ENCODE results near the gene CHMP2A.
"Not testable (repeated sequence)": the region's sequence is repeated elsewhere in the genome, so short reads cannot be mapped to it uniquely, and the experiment has no call there.

CHMP2A gene

DNA sequence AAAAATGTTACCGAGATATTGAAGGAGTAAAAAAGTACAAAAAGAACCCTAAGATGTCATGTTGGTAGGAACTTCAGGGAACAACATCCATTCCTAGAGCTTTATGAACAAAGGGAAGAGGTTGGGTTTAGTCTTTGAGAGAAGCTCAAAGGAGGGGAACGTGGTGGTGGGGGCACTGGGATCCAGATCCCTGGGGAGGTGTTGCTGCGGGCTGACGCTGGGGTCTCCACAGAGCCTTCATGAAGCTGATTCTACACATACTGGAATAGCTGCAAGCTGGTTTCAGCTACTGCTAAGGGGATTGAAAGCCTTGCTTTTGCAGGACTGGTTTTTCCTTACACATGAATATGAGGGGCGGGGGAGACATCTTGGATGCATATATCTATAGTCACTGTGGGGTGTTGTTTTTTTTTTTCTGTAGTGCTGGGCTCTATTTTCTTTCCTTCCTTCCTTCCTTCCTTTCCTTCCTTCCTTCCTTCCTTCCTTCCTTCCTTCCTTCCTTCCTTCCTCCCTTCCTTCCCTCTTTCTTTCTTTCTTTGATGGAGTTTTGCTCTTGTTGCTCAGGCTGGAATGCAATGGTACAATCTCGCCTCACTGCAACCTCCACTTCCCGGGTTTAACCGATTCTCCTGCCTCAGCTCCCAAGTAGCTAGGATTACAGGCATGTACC lies 24.7 kb upstream of the CHMP2A start:
- no peaks in the 10 kb centered on the region for H3K27me3 ChIP-seq
- peaks cover 38 to 50% (median 43%) of the 10 kb centered on the region in 10 experiments for H3K4me1 ChIP-seq
- H3K9me3 ChIP-seq (replicated peaks in 1 of 11): no peaks in the 10 kb centered on the region
- no peak overlapping the region for H3K9ac ChIP-seq
- peak overlapping the region in 9 of 11 experiments; percentile 28 to 79 (median 73); a peak in 16 of 22 replicates for H3K4me2 ChIP-seq
- H3K4me3 ChIP-seq: no peak overlapping the region
- TF ChIP-seq Cebpa-rat (IDR thresholded peaks at IDR 0.05): no peak
- peaks cover 28 to 49% (median 36%) of the 10 kb centered on the region in 11 experiments for H3K36me3 ChIP-seq
- H3K27ac ChIP-seq: peak overlapping the region in 3 of 11 experiments; percentile 1 to 43 (median 39); a peak in 3 of 22 replicates
- H4K20me1 ChIP-seq: peaks cover 0 to 47% (median 12%) of the 10 kb centered on the region in 11 experiments; a peak in 13 of 22 replicates

DNA sequence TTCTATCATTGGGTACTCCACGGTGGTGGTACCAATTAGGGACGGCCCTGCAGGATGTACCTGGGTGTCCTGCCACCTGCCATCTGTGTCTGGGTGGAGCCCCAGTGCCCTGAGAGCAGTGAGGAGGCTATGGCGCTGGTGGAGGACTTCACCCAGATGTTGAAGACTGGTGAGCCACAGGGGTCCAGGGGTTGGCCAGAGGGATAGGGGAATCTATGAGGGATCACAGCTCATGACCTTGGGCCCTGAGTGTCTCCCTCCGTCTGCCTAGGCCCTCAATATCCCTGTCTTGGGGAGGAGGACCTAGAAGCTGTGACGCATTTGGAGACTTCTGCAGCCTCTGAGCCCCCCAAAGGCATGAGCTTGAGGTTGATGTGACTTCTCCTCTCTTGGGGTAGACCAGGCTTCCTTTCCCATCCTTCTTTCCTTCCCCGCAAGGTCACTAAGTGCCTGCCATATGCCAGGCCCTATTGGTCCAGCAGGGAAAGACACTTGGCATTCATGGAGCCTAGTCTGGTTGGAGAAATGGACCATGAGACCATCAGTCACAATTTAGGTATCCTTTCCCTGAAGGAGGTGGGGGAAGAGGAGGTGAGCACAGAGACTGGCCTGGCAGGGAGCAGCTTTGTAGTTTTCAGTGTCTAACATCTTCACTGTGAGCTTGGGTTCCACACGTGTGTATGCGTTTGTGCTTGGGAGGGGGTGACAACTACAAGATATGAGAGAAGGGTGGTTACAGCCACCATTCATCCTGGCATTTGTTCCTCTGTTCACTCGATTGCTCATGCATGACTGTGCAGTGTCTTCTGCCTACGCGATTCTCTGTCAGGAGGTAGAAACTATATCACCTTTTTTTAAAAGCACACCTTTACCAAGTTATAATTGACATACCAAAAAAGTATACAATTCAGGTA lies 23.4 kb upstream of the CHMP2A start:
- Histone ChIP-seq H3K4me3 (no peak overlapping the region; a peak in 1 of 20 replicates), H3K4me2 (peak overlapping the region; percentile 37 to 79 (median 75)), H3K27ac (peak overlapping the region in 3 of 11 experiments; percentile 29 to 39 (median 35); a peak in 6 of 22 replicates), H3K27me3 (no peaks in the 10 kb centered on the region), H4K20me1 (peaks cover 0 to 39% (median 7%) of the 10 kb centered on the region in 11 experiments; a peak in 12 of 22 replicates), H3K9me3 (replicated peaks in 1 of 11) (no peaks in the 10 kb centered on the region), H3K4me1 (peaks cover 47 to 61% (median 53%) of the 10 kb centered on the region in 10 experiments), H3K9ac (0 out of 22 replicates have a peak overlapping the region, but pooled peaks of 3 of the 11 experiments have one; percentile 16 to 29 (median 23)), H3K36me3 (peaks cover 20 to 37% (median 26%) of the 10 kb centered on the region in 11 experiments)
- no peak for TF ChIP-seq Cebpa-rat (IDR thresholded peaks at IDR 0.05)

DNA sequence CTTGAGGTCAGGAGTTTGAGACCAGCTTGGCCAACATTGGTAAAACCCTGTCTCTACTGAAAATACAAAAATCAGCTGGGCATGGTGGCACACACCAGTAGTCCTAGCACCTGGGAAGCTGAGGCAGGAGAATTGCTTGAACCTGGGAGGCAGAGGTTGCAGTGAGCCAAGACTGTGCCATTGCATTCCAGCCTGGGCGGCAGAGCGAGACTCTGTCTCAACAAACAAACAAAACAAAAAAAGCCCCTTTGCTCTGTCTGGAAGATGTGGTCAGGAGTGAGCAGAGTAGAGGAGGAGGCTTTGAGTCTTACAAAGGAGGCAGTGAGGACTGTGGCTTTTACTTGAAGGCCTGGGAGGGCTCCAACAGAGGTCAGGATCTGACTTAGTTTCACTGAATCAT lies 22.7 kb upstream of the CHMP2A start:
- H3K27me3 ChIP-seq; H3K9me3 ChIP-seq (replicated peaks in 1 of 11); H3K9ac ChIP-seq; H3K4me3 ChIP-seq: not testable (repeated sequence)
- Histone ChIP-seq H3K4me2 (peak overlapping the region in 10 of 11 experiments; percentile 37 to 79 (median 75); a peak in 21 of 22 replicates), H3K27ac (peak overlapping the region in 2 of 11 experiments; percentile 29 to 39; a peak in 3 of 22 replicates), H4K20me1 (peaks cover 0 to 32% (median 6%) of the 10 kb centered on the region in 11 experiments; a peak in 10 of 22 replicates), H3K36me3 (peaks cover 14 to 30% (median 20%) of the 10 kb centered on the region in 11 experiments), H3K4me1 (peaks cover 47 to 63% (median 54%) of the 10 kb centered on the region in 10 experiments)

DNA sequence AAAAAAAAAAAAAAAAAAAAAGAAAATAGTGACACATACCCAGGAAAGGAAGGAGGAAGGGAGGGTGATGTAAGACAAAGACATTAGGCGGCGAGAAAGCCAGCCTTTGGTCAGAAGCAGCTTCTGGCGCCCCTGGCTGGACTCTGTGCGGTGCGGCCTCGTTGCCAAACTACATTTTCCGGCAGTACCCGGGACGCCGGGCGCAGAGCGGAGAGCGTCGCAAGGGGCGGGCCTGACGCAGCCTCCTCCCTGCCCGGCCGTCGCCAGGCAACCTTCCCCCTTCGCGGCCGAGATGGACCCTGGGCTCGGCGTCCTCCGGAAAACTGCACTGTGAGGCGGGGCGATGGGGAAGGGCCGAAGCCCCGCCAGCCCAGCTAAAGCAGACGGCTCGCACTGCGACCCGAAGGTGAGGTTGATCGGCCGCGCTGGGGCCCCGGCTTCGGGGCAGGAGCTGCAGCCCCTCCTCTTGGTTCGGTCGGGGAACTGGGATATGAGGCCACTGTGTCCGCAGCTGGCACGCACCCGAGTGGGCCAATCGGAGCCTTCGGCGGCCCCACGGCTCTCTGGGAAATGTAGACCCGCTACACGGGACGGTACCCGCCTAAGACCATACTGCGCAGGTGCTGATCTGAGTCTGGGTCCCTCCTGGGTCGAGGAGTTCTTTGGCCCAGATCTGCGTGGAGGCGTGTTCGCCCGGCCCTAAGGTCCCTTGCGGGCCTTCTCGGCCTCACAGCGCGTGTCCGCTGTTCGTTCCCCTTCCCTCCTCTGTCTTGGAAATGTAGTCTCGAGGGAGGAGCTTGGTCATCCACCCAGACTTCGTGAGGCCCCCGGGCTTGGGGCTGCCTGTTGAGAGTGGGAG lies 20.5 kb upstream of the CHMP2A start:
- TF ChIP-seq Cebpa-rat (IDR thresholded peaks at IDR 0.05): no peak
- H3K4me3 ChIP-seq: peak overlapping the region; percentile 63 to 89 (median 76)
- peak overlapping the region; percentile 88 to 99 (median 95) for H3K4me2 ChIP-seq
- H3K27ac ChIP-seq: peak overlapping the region; percentile 73 to 99 (median 96)
- no peaks in the 10 kb centered on the region for H3K27me3 ChIP-seq
- no peaks in the 10 kb centered on the region for H3K9me3 ChIP-seq (replicated peaks in 1 of 11)
- peak overlapping the region; percentile 81 to 94 (median 91) for H3K9ac ChIP-seq
- peaks cover 0 to 15% (median 5%) of the 10 kb centered on the region in 11 experiments; a peak in 10 of 22 replicates for H3K36me3 ChIP-seq
- H3K4me1 ChIP-seq: peaks cover 63 to 78% (median 72%) of the 10 kb centered on the region in 10 experiments
- peaks cover 0 to 19% (median 0%) of the 10 kb centered on the region in 11 experiments; a peak in 3 of 22 replicates for H4K20me1 ChIP-seq

DNA sequence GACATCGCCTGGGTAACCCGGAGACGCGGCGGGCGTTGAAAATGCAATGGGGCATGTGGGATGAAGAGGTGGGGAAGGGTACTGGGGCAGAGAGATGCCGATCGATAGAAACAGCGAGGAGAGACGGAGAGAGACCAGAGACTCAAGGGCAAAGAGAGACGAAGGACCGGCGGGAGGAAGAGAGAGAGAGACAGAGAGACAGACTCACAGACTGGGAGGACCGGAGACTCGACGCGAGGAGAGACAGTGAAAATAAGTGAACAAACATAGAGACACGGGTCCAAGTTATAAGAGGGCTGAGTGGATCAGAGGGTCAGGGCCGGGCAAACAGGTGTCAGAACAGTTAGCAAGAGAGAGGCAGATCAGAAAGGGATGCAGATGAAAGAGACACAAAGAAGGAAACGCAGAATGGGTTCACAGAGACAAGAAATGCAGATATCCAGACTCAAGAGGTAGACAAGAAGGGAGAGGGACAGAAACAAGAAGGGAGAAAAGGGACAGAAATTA lies 18.8 kb upstream of the CHMP2A start:
- no peaks in the 10 kb centered on the region for H3K27me3 ChIP-seq
- no peak for TF ChIP-seq Cebpa-rat (IDR thresholded peaks at IDR 0.05)
- peaks cover 0 to 26% (median 9%) of the 10 kb centered on the region in 11 experiments; a peak in 12 of 22 replicates for H3K36me3 ChIP-seq
- H3K4me3 ChIP-seq: peak overlapping the region; percentile 62 to 89 (median 74)
- no peaks in the 10 kb centered on the region for H3K9me3 ChIP-seq (replicated peaks in 1 of 11)
- peak overlapping the region; percentile 74 to 99 (median 97); a peak in 21 of 22 replicates for H3K27ac ChIP-seq
- H3K4me2 ChIP-seq: peak overlapping the region; percentile 88 to 99 (median 95)
- H4K20me1 ChIP-seq: peaks cover 0 to 8% (median 0%) of the 10 kb centered on the region in 11 experiments; a peak in 2 of 22 replicates
- peaks cover 69 to 80% (median 75%) of the 10 kb centered on the region in 10 experiments for H3K4me1 ChIP-seq
- peak overlapping the region; percentile 82 to 94 (median 91) for H3K9ac ChIP-seq

DNA sequence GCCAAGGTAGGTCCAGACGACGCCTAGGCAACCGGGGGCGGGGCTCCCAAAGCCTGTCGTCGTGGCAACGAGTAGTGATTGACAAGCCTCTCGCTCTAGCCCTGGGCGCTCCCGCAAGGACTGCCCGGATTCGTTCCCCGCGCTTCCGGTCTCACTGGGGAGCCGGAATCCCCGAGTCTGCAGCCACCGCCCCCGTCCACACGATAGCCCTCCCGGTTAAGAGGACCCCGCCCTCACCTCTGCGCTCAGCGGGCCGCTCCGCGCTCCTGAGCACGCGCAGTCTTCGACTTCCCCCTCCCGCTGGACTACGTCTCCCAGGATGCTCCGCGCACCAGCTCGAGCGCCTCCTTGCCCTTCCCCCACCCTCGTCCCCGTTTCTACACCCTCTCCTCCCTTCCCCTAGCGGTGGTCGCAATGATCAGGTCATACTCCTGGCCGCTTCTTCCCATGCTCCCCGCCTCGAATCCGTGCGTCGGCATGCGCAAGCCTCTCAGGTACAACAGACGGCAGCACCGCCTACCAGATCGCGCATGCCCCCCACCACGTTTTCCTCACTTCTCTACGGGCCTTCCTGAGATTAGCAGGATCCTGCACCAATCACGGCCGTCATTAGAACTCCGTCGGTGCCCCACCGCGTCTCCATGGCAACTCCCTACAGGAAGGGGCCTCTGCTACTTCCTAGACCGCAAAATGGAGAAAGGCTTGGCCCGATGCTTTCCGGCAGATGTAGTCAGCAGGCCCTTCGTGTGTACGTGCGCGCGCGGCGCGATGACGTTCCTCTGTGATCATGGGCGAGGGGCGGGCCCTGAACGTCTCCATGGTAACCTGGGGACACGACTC lies 18.1 kb upstream of the CHMP2A start, which contains the start of gene MZF1:
Gene MZF1 (minus strand): TSS at position 518 of the 840 bp plus-strand sequence. CDS start 1,946 bp downstream, outside the sequence.
- Histone ChIP-seq H3K36me3 (peaks cover 0 to 23% (median 9%) of the 10 kb centered on the region in 11 experiments; a peak in 12 of 22 replicates), H3K9ac (peak within 1 kb of the TSS; percentile 82 to 94 (median 91)), H3K4me3 (peak within 1 kb of the TSS; percentile 62 to 89 (median 74))

More for the DNA sequence above, 18.1 kb upstream of the CHMP2A start, which contains the start of gene MZF1:
- H3K9me3 ChIP-seq (replicated peaks in 1 of 11): no peaks in the 10 kb centered on the region
- H3K27me3 ChIP-seq: no peaks in the 10 kb centered on the region
- H3K4me1 ChIP-seq: peaks cover 63 to 80% (median 75%) of the 10 kb centered on the region in 10 experiments
- peak within 1 kb of the TSS; percentile 95 to 99 (median 99) for H3K4me2 ChIP-seq
- peak within 1 kb of the TSS; percentile 88 to 99 (median 97) for H3K27ac ChIP-seq
- peak in 1 of 11 experiments; percentile 34; a peak in 1 of 22 replicates for TF ChIP-seq Cebpa-rat (IDR thresholded peaks at IDR 0.05)
- H4K20me1 ChIP-seq: peaks cover 0 to 3% (median 0%) of the 10 kb centered on the region in 11 experiments; a peak in 2 of 22 replicates
